HG03139 (cell line): ENCODE measurements around the gene ABHD16B.

Experiments
- ATAC-seq: cut with Tn5 transposase; IDR thresholded peaks from one replicate; pipeline ENCODE4 v1.9.1; 2021; ENCODE audit not compliant: unreplicated experiment

Gene ABHD16B

GRCh38 chr20:63861365-63861934 is at the start of gene ABHD16B:
Gene ABHD16B (plus strand): TSS chr20:63861498. CDS start chr20:63861541, 43 bp downstream.
- ATAC-seq, result no peak

DNA sequence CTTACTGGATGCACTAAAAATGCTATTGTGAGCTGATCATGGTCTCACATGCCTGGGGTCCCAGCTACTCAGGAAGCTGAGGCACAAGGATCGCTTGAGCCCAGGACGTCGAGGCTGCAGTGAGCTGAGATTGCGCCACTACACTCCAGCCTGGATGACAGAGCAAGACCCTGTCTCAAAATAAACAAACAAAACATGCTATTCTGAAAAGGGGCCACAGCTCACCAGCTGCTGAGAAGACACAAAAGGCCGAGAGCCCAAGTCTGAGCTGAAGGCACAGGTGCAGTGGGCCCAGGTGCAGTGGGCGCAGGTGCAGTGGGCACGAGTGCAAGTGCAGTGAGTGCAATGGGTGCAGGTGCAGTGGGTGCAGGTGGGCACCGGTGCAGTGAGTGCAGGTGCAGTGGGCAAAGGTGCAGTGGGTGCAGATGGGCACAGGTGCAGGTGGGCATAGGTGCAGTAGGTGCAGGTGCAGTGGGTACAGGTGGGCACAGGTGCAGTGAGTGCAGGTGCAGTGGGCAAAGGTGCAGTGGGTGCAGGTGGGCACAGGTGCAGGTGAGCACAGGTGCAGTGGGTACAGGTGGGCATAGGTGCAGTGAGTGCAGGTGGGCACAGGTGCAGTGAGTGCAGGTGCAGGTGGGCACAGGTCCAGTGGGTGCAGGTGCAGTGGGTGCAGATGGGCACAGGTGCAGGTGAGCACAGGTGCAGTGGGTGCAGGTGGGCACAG is 46.2 kb upstream of the ABHD16B start:
- ATAC-seq, result no peak

GRCh38 chr20:63815615-63816253 is 45.6 kb upstream of the ABHD16B start:
- no peak for ATAC-seq

DNA sequence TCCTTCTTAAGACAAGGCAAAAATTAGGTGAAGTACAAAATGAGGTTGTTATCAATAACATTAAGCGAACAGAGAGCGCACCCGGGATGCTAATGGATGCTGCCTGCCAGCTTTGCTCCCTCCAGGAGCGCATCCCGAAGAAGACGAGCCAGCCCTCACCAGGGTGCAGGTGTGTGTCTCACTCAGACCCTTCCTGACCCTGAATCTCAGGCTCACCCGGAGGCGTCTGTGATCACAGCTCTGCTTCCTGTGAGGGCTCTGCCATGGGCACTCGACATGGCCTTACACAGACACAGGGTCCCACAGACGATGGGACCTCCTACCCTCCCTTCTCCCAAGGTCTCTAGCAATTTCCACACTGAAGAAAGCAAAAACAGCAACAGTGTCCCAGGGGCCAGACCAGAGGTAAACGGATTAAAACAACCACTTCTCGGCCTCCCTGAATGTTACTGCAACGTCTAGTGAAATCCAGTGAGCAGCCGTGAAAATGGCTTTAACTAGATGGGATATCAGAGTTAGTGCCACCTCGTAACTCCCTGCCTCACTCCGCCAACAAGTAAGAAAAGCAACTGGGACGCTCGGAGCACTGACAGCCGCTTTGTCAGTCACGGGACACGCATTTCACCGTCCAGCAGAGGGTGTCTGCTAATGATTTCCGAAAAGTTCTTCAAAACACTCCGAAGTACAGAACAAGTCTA is 41.9 kb upstream of the ABHD16B start:
- no peak for ATAC-seq

GRCh38 chr20:63821811-63822210 is 39.5 kb upstream of the ABHD16B start:
- ATAC-seq, result no peak

GRCh38 chr20:63822276-63822696 is 39.0 kb upstream of the ABHD16B start:
- ATAC-seq, result no peak

- ATAC-seq, result no peak
Observed at GRCh38 chr20:63823691-63824311, 37.5 kb upstream of the ABHD16B start.

DNA sequence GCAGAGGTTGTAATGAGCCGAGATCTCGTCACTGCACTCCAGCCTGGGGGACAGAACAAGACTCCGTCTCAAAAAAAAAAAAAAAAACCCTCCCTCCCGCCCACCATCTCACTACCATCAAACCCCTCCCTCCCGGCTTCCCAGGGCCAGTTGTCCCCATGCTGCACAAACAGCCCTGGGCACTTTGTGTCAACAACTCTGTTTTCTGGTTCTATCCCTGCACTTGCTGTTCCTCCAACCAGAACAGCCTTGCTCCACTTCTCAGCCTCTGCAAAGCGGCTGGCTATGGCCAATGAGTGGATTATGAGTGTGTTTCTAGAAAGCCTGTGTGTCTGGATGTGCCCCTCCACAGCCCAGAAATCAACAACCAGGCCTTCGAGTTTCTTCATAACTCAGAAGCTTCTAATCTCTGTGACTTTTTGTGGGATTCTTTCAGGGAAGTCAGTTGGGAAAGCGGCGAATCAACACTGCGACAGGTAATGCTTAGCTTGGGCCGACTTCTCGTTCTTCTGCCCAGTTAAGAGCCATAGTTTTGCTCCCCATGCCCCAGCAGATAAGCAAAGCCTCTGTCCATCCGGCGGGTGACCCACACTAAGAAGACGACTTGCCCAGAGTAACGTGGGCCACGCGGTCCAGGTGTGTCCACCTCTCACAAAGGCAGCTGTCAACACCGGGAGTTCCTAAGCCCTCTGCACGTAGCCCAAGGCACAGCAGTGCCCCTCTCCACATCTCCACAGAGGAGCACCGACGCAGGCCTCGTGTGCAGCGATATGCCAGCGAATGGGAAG is 35.8 kb upstream of the ABHD16B start:
- ATAC-seq, result no peak

DNA sequence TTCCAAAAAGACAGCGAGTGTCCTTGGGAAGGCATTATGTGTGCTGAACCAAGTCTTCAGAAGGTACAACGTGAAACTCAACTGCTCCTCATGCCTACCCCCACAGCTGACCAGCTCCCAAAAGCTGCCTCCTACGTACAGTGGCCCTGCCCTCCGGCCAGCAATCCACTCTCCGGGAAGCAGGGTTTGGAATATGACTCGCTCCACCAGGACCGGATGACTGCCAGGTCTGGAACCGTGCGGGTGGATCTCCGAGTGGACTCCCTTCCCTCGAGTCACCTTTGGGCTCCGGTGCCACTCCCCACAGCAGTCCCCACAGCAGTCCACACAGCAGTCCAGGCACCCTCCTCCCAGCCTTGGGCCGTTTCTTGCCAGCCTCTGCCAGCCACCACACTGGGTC is 34.5 kb upstream of the ABHD16B start:
- no peak for ATAC-seq

- ATAC-seq, result no peak
Observed at GRCh38 chr20:63828124-63828523, 33.2 kb upstream of the ABHD16B start.

GRCh38 chr20:63828545-63828944 is 32.8 kb upstream of the ABHD16B start:
- ATAC-seq, result no peak

GRCh38 chr20:63828951-63829350 is 32.3 kb upstream of the ABHD16B start:
- no peak for ATAC-seq

DNA sequence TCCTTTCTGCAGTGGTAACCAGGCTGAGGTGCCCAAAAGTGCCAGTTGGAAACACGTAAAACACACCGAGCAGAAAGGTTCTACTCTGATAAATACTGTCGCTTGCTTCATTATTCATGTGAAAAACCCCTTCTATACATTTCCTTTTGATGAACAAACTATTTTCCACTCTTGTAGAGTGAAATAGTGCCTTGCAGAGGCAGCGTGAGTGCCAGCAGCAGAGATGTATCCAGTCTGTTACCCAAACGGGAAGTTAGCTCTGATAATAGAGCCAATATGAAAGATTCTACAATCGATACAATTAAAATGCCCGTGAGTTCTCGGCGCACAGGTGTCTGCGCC is 31.7 kb upstream of the ABHD16B start:
- no peak for ATAC-seq

DNA sequence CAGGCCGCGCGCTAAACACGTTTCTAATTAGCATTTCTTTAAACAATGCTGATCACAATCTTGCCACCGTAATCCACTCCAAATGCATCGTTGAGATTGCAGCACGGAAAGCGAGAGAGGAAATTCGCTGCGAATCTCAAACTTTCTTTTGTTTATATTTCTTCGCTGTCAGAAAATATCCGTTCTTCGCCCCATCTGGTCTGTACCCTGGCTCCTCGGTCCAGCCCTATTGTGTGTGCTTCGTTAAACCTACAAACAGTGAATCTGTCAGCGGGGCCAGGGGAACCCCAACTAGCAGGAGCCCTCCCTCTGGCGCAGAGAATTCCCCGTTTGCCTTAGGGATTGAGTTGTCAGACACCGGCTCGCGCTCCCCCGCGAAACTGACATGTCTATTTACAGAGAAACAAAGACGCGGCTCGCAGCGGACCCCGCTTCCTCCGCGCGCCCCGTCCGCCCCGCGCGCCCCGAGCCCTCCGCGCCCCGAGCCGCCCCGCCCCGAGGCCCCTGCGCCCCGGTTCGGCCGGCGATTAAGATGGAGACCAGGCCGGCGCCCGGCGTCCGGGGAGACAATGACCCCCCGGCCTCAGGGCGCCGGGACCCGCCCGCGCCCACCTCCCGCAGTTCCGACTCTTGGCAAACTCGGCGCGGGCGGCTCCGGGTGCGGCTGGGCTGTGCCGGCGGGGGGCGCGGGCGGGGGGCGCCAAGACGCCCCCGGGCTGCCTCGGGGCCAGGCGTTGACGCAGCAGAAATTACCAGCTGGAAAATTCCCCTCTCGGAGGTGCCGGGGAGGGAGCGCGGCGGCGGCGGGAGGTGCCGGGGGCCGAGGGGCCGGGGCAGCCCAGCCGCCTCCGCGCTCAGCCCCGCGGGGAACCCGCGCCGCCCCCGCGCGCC is 31.1 kb upstream of the ABHD16B start:
- no peak for ATAC-seq

DNA sequence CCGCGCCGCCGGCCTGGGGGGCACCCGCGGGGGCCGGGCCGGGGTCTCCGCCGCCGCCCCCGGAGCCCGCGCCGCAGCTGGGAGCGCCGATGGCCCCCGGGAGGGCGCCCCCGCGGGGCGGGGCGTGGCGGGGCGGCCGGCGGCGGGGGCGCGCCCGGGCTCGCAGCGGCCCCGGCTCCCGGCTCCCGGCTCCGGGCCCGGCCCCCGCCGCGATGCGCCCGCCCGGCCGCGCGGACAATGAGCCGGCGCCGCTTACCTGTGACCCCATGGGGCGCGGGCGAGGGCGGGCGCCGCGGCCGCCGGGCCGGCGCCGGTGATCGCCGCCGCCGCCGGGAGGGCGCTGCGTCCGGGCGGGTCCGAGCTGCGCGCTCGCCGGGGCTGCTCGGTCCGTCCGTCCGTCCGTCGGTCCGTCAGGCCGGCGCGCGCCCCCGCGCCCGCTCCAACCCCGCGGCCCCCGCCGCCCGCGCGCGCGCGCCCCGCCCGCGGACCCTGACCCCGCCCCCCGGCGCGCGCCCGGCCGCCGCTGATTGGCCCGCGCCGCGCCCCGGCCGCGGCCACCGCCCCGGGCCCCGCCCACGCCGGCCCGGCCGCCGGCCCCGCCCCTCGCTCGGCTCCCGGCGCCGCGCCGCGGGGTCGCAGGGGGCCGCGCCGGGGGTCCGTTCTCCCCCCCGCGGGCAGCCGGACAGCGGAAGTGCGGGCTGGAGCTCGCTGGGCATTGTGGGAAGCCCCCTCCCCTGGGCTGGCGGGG is 30.3 kb upstream of the ABHD16B start, which contains the start of gene ZBTB46:
TSS of gene ZBTB46 (minus strand) at position 424 of the 748 bp plus-strand sequence. CDS start 40,507 bp downstream, outside the sequence.
- no peak for ATAC-seq

- ATAC-seq, result no peak
Observed at GRCh38 chr20:63831646-63831992, 29.7 kb upstream of the ABHD16B start.

GRCh38 chr20:63831993-63832686 is 29.2 kb upstream of the ABHD16B start:
- ATAC-seq, result no peak

GRCh38 chr20:63833776-63834490 is 27.4 kb upstream of the ABHD16B start:
- no peak for ATAC-seq
